Kidney capillary endothelial cell (primary cell): ENCODE results near the gene NXPH4.

Experiments used
- DNase-seq: peaks from one replicate; pipeline ENCODE4 v3.0.0-alpha.2; 2018; ENCODE audit warnings: low spot score

The NXPH4 gene

GRCh38 chr12:57183939-57184725 lies 32.5 kb upstream of the NXPH4 start:
- no peak for DNase-seq

DNA sequence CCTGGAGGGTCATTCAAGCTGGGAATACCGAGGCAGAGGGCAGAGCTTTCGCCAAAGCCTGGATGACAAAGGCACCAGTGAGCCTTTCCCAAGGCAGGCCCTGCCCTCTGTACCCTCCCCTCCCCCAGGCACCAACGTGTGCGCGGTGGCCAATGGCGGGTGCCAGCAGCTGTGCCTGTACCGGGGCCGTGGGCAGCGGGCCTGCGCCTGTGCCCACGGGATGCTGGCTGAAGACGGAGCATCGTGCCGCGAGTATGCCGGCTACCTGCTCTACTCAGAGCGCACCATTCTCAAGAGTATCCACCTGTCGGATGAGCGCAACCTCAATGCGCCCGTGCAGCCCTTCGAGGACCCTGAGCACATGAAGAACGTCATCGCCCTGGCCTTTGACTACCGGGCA lies 31.2 kb upstream of the NXPH4 start:
- DNase-seq: no peak

GRCh38 chr12:57185906-57186508 lies 30.6 kb upstream of the NXPH4 start:
- no peak for DNase-seq

DNA sequence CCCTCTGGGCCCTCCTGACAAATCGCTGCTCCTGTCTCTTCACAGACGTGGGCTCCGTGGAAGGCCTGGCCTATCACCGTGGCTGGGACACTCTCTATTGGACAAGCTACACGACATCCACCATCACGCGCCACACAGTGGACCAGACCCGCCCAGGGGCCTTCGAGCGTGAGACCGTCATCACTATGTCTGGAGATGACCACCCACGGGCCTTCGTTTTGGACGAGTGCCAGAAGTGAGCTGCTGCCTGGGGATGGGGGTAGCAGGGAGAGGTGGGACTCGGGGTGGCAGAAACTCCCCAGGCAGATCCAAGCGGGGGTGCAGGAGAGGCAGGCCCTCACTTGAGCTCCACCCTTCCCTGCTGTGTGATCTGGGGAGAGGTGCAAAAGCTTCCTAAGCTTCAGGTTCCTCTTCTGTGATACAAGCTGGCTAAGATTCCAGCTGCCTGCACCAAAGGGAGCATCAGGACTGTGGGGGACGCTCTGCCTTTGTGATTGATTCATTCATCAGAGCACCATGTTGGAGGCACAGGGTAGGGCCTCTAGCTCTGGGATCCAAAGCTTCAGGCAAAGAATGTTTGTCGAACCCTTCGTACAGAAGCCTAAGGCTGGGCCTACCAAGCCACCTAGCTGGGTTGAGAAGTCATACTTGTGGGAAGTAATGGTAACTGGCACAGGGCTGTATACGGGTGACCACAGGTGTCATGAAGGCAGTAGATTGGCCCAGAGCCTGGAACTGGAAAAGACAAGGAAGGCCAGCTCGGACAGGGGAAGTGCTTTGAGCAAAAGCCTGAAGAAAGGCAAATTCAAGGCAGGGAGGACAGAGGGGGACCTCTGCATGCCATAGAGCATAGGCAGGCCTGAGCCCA lies 29.1 kb upstream of the NXPH4 start:
- DNase-seq: no peak

DNA sequence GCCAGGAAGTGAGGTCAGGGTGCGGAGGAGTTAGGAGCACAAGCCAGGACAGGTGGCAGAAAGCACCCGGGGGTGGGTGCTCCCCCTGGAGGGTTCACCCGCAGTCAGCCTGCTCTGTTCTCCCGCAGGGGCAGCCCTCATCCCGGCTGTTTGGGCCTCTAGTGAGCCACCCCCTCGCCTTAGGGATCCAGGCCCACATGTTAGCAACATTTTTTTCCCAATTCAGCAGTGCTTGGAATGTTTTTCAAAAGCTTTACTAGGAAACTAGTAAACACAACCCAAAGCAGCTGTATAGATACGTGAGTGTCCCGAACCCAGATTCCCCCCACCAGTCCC lies 28.5 kb upstream of the NXPH4 start:
- DNase-seq: no peak

GRCh38 chr12:57190037-57190436 lies 26.6 kb upstream of the NXPH4 start:
- no peak for DNase-seq

- DNase-seq: no peak
Observed at GRCh38 chr12:57190821-57191220, 25.8 kb upstream of the NXPH4 start.

DNA sequence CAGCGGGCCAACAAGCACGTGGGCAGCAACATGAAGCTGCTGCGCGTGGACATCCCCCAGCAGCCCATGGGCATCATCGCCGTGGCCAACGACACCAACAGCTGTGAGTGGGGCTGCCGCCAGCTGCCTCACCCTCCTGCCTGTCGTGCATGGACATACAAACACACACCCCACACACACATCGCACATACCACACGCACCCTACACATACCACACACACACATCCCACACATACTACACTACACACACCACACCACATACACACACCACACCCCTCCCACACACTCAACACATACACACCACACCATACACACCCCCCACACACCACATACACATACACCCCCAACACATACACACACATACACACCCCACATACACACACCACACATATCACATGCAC lies 25.2 kb upstream of the NXPH4 start:
- no peak for DNase-seq

GRCh38 chr12:57192920-57193319 lies 23.7 kb upstream of the NXPH4 start:
- no peak for DNase-seq

- DNase-seq: no peak
Observed at GRCh38 chr12:57193706-57194245, 22.8 kb upstream of the NXPH4 start.

DNA sequence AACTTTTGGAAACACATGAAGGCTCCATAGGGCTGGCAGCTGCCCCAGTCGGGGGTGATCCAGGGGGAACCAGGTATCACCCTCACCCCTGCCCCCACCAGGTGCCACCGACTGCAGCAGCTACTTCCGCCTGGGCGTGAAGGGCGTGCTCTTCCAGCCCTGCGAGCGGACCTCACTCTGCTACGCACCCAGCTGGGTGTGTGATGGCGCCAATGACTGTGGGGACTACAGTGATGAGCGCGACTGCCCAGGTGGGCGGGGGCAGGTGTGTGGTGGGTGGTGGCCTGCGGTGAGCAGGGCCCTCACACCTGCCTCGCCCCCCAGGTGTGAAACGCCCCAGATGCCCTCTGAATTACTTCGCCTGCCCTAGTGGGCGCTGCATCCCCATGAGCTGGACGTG lies 22.3 kb upstream of the NXPH4 start:
- DNase-seq: no peak

DNA sequence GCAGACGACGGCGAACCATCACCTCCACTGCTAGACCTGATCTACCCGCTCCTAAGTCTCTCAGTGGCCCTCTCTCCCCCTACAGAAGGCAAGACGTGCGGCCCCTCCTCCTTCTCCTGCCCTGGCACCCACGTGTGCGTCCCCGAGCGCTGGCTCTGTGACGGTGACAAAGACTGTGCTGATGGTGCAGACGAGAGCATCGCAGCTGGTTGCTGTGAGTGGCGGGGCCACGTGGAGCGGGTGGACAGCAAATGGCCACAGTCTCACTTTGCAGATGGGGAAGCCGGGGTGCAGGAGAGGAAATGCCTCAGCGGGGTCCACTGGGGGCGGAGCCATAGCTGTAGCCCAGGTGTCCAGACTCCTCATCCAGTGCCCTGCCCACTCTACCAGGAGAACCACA lies 21.4 kb upstream of the NXPH4 start:
- DNase-seq: no peak

GRCh38 chr12:57195611-57196371 lies 20.8 kb upstream of the NXPH4 start:
- DNase-seq: no peak

- DNase-seq: no peak
Observed at GRCh38 chr12:57196439-57196838, 20.2 kb upstream of the NXPH4 start.

GRCh38 chr12:57196956-57197355 lies 19.6 kb upstream of the NXPH4 start:
- DNase-seq: no peak

- DNase-seq: no peak
Observed at GRCh38 chr12:57198329-57198728, 18.3 kb upstream of the NXPH4 start.

GRCh38 chr12:57199191-57199590 lies 17.4 kb upstream of the NXPH4 start:
- DNase-seq: no peak

- DNase-seq: no peak
Observed at GRCh38 chr12:57200497-57200896, 16.1 kb upstream of the NXPH4 start.

DNA sequence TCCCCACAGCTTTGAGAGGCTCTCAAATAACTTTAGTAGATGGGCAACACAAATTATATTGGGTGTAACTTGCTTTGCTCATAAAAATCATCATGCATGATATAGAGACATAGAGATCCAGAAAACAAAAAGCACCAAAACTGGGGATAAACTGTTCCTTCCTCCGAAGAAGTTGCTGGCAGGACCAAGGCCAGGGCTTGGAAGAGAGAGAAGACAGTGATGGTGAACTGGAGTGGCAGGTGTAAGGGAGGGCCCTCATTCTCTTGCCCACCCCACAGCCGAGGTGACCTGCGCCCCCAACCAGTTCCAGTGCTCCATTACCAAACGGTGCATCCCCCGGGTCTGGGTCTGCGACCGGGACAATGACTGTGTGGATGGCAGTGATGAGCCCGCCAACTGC lies 15.4 kb upstream of the NXPH4 start:
- DNase-seq: no peak

- DNase-seq: no peak
Observed at GRCh38 chr12:57201631-57202030, 15.0 kb upstream of the NXPH4 start.

GRCh38 chr12:57202321-57202720 lies 14.3 kb upstream of the NXPH4 start:
- no peak for DNase-seq

- DNase-seq: no peak
Observed at GRCh38 chr12:57203201-57203600, 13.4 kb upstream of the NXPH4 start.
